NCI-H2171 treated with DMSO at 0.1 percent for 48 hours (cell line): Measurements from ENCODE around the gene CUZD1.
"Not testable (repeated sequence)": the region's sequence is repeated elsewhere in the genome, so short reads cannot be mapped to it uniquely, and the experiment has no call there.

Experiments
- DNase-seq: peaks from one replicate; lab custom pipeline; 2025; lab: John Stamatoyannopoulos, UW

Gene CUZD1

DNA sequence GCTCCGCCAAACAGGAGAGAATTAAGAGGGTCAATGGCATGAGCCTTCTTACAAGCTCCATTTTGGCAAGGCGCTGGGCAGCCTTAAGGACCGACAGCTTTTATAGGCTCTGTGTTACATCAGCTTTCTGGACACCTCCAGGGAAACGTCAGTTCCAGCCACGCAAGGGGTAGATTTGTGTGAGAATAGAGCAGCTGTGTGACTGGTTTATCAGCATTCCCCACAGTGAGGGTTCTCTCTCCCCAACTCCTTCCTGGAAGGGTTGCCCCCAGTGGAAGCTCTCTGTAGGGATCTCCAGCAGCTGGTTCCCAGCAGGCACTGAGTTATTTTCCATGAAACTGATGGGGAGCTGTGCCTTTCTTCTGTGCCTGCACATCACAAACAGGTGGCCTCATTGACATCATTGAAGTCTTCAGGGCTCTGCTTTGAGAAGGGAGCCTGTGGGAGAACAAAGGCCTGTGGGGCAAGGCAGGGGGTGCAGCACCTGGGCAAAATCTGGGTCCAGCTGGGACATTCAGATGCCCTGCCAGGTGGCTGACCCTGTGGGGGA, at the start of gene CUZD1:
Gene CUZD1, minus strand, starts transcription at position 75 of the 550 bp plus-strand sequence. Its CDS starts 14 bp downstream, at position 61.
- DNase-seq, result no peak

DNA sequence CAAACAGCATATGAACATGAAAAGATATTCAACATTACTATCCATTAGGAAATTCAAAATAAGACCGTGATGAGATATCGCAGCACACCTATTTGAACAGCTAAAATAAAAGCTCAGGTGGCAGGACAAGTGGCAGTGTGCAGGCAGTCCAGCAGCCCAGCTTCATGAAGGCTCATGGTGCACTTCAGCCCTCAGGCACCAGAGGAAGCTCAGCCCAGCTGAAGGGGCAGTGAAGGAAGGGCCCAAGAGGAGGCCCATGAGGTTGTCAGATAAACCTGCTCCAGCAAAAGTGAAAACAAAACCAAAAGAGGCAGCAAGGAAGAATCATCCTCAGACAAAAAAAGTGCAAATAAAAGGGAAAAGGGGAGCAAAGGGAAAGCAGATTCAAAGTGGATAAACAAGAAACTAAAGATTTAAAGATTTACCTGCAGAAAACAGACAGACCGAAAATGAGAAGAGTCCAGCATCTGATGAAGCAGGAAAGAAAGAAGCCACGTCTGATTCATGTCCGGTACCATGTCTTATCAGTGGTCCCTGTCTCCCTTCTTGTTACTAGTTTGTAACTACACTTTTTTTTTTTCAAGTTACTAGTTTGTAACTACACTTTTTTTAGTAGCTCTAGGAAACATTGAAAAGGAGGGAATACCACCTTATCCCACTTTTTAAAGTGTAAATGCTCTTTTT, 48.7 kb upstream of the CUZD1 start:
- DNase-seq, result no peak

- no peak for DNase-seq
Observed at GRCh38 chr10:122884166-122884565, 38.5 kb upstream of the CUZD1 start.

DNA sequence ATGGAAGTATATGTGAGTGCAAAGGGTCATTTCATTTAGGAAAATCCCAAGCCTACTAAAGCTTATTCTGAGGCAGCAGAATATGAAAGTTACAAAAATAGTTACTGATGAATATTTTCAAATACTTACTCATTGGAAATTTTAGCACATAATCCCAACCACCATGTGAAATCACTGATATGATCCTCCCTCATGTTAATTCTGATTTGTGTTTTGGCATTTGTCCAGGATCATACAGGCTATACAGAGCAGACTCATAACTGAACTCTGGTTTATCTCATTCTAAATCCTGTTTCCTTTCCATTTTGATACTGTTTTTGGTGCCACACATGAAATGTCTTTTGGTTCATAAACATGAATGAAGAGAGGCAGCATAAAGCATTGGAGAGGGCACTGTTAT, 37.1 kb upstream of the CUZD1 start:
- no peak for DNase-seq

- peak; percentile 93 for DNase-seq
Observed at GRCh38 chr10:122879339-122880273, 33.9 kb upstream of the CUZD1 start, which contains the start of gene FAM24B. Gene FAM24B (minus strand): TSS chr10:122879581. CDS start chr10:122850515, 29,066 bp downstream.

- DNase-seq, result peak; percentile 27
Observed at GRCh38 chr10:122878799-122879338, 33.2 kb upstream of the CUZD1 start.

- DNase-seq, result no peak
Observed at GRCh38 chr10:122877264-122877663, 31.6 kb upstream of the CUZD1 start.

DNA sequence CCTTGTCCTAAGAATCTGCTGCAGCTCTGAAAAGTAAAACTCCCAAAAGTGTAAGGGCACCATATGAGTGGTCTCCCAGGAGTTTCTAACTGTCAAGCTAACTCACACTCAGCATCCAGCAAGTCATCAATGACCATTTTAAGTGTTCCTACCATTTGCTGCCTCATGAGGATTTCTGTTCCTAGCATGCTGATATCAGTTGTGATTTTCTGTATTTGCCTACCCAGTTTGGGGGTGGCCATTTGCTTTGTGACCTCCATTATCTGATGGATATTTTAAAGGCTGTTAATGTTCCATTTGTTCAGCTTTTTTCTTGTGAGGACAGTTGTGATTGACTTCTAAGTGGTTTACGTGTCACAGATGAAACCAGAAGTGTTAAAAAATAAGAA, 30.8 kb upstream of the CUZD1 start:
- no peak for DNase-seq

GRCh38 chr10:122875843-122876466, 30.3 kb upstream of the CUZD1 start:
- no peak for DNase-seq

DNA sequence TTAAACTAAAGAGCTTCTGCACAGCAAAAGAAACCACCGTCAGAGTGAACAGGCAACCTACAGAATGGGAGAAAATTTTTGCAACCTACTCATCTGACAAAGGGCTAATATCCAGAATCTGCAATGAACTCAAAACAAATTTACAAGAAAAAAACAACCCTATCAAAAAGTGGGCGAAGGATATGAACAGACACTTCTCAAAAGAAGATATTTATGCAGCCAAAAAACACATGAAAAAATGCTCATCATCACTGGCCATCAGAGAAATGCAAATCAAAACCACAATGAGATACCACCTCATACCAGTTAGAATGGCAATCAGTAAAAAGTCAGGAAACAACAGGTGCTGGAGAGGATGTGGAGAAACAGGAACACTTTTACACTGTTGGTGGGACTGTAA, 26.3 kb upstream of the CUZD1 start:
- not testable (repeated sequence) for DNase-seq

DNA sequence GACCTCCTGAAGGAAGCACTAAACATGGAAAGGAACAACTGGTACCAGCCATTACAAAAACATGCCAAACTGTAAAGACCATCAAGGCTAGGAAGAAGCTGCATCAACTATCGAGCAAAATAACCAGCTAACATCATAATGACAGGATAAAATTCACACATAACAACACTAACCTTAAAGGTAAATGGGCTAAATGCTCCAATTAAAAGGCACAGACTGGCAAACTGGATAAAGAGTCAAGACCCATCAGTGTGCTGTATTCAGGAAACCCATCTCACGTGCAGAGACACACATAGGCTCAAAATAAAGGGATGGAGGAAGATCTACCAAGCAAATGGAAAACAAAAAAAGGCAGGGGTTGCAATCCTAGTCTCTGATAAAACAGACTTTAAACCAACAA, 23.1 kb upstream of the CUZD1 start:
- DNase-seq, result not testable (repeated sequence)

DNA sequence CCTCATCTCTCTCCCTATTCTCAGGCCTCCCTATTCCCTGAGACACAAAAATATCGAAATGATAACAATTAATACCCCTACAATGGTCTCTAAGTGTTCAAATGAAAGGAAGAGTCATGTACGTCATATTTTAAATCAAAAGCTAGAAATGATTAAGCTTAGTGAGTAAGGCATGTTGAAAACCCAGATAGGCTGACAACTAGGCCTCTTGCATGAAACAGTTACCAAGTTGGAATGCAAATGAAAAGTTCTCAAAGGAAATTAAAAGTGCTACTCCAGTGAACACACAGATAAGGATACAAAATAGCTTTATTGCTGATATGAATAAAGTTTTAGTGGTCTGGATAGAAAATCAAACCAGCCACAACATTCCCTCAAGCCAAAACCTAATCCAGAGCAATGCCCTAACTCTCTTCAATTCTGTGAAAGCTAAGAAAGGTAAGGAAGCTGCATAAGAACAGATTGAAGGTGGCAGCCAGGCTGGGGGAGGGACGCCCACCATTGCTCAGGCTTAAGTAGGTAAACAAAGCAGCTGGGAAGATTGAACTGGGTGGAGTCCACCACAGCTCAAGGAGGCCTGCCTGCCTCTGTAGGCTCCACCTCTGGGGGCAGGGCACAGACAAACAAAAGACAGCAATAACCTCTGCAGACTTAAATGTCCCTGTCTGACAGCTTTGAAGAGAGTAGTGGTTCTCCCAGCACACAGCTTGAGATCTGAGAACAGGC, 21.3 kb upstream of the CUZD1 start:
- not testable (repeated sequence) for DNase-seq

DNA sequence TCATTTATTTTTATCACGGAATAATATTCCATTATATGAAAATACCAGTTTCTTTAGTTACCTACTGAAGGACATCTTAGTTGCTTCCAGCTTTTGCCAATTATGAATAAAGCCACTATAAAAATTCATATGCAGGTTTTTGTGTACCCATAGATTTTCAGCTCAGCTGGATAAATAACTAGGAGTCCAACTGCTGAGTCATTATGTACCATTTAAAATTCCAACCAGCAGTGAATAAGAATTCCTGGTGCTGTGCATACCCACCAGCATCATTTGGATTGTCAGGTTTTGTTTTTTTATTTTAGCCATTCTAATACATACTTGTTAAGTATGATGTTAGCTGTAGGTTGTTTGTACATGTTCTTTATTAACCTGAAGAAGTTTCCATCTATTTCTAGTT, 19.2 kb upstream of the CUZD1 start:
- DNase-seq, result no peak

DNA sequence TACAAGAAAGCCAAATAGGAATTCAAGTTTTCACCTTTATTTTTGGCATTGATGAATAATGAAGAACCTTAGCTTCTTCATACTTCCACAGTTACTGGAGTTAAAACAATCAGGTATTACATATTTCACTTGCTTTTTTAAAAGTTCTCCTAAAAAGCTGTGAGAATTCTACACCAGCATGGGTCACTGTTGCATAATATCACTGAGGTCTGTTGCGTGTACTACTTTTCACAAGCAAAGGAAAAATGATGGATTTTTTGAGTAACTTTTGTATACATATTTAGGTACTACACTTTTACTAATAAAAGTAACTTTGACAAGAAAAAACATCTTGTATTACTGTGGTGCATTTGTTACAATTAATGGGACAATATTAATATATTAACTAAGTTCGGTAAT, 18.5 kb upstream of the CUZD1 start:
- DNase-seq, result no peak

- no peak for DNase-seq
Observed at GRCh38 chr10:122863216-122864193, 17.8 kb upstream of the CUZD1 start.

- DNase-seq, result no peak
Observed at GRCh38 chr10:122861711-122862161, 16.1 kb upstream of the CUZD1 start.

DNA sequence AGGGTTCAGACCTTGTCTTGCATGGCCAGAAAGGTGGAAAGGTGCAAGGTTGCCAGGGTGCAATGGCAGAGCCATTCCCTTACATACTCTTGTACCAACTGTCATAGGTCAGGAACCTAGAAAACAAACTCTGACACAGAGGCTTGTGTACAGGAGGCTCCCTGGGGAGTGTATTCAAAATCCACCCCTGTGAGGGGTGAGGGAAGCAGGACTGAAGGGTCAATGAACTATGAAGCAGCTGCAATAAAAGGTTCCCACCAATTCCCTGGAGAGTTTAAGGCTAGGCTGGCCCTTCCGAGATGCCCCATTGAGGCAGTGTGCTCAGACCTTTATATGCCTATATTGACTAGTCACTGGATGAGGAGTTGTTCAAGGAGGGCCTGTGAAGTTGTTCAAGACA, 13.9 kb upstream of the CUZD1 start:
- DNase-seq, result no peak

- not testable (repeated sequence) for DNase-seq
Observed at GRCh38 chr10:122858042-122858441, 12.4 kb upstream of the CUZD1 start.

- DNase-seq, result no peak
Observed at GRCh38 chr10:122856902-122857301, 11.2 kb upstream of the CUZD1 start.

GRCh38 chr10:122855745-122856144, 10.1 kb upstream of the CUZD1 start:
- no peak for DNase-seq
